T-helper 2 cell treated with Interferon-gamma antibody and Interleukin-4, amounts not matched to agents 100 ng/mL and 5 ng/mL, for 36 hours (primary cell): ENCODE data around the gene LRRC17. TPM values are rescaled to one million over a fixed set of nuclear protein-coding genes. Genes with fewer than 3 reads are reported as not detected.

Source experiments
- intact Hi-C: fragments of 100-400 bp; cut with micrococcal nuclease; formaldehyde crosslinking; loops from one replicate; pipeline ENCODE4 v1.15.1; 2023
- total RNA-seq: library from RNA; stranded (reverse); gene quantifications from 2 replicates; pipeline ENCODE4 v1.2.3, GENCODE V29; 2022

Gene LRRC17, protein sequence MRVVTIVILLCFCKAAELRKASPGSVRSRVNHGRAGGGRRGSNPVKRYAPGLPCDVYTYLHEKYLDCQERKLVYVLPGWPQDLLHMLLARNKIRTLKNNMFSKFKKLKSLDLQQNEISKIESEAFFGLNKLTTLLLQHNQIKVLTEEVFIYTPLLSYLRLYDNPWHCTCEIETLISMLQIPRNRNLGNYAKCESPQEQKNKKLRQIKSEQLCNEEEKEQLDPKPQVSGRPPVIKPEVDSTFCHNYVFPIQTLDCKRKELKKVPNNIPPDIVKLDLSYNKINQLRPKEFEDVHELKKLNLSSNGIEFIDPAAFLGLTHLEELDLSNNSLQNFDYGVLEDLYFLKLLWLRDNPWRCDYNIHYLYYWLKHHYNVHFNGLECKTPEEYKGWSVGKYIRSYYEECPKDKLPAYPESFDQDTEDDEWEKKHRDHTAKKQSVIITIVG
- 0.16 and 0.18 TPM in 2 replicates for total RNA-seq

DNA sequence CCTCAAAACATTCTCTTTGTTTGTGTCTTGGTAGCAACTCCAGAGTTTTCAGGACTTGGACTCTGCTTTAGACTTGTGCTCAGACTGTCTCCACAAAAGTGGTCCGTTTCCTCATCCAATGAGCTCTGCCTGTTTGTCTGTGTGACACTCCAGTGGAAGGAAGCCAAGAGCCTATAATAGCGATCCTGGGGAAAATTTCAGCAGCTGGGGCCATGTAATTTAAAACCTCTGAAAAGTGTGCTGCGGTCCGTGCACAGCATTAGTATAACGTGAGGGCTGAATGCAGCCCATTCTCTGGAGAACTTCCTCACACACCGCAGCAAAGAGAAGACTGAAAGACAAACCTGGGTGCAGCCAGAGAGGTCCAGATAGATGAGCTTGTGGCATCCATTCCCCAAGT, at the start of gene LRRC17:
LRRC17 (plus strand) TSS at position 259 of the 400 bp plus-strand sequence. CDS start 20,914 bp downstream, outside the sequence.
- intact Hi-C loops = no loop called here

GRCh38 chr7:102864958-102865357, 47.8 kb upstream of the LRRC17 start:
- intact Hi-C loops = no loop called here

GRCh38 chr7:102866535-102867215, 46.1 kb upstream of the LRRC17 start:
- intact Hi-C loops = no loop called here

DNA sequence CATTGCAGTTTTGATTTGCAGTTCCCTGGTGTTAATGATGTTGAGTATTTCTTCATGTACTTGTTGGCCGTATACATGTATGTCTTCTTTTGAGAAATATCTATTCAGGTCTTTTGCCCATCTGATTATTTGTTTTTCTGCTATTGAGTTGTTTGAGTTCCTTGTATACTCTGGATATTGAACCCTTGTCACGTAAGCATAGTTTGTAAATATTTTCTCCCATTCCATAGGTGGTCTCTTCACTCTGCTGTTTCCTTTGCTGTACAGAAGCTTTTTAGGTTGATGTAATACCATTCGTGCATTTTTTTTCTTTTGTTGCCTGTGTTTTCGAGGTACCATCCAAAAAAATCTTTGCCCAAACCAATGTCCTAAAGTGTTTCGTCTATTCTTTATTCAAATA, 43.6 kb upstream of the LRRC17 start:
- intact Hi-C loops = no loop called here

DNA sequence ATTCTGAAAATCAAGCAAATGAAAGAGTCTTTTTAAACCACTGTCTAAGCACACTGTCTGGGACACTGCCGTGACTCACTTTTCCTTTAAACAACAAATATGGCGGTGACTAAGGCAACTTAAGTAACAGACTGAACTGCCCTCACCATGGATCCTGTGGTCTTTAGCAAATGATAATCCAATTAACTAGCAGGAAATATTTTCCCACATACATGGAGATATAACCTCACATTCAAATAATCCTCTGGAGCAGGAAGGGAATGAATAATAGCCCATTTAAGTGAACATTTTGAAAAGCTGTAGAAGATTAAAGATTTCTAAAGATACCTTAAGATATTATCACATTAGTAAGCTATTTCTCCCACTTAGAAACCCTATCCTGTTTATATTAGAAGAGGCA, 40.3 kb upstream of the LRRC17 start:
- intact Hi-C loops = no loop called here

DNA sequence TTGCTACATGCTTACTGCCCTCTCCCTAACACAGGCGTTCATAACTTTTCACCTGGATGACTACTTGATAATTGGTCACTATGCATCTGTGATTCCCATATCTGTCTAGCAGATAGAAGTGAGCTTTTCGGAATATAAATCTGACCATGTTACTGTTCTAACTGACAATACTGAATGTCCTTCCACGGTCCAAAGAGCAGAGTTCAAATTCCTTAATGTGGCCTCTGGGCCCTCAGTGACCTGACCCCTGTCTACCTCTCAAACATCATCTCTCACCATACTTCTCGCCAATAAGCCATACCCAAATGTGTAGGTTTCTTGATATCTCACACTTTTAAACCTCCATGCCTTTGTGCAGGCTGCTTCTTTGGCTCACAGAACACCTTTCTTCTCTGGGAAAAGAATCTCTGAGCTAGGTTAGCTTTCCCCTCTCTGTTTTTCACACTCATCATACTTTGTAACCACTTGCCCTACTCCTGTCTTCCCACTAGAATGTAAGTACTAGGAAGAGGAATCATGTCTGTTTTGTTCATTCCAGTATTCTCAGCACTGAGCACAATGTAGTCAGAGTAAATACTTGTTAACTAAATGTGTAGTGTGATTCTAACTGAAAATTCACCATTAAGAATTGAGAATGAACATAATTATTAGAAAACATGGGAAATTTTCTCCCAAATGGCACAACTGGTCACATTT, 39.2 kb upstream of the LRRC17 start:
- intact Hi-C loops = no loop called here

DNA sequence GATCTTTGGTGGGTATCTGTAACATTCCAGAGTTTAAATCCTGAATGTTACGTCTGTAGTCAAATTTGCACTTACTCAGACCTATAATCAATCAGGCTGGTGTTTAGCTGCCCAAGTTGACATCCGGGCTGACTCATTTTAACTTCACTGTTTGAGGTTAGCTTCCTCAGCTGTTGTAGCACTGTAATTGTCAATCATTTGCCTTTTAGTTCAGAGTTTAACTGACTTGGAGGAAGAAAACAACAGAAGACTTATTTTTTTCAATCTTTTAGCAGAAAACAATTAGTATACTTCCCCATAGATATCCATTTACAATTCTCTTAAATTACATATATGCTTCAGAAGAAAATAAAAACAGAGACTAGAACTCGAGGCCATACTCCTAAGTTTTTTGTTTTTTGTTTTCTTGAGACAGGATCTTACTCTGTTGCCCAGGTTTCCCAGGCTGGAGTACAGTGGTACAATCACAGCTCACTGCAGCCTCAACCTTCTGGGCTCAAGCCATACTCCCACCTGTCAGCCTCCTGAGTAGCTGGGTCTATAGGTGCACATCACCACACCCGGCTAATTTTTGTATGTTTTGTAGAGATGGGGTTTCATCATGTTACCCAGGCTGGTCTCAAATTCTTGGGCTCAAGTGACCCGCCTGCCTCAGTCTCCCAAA, 38.5 kb upstream of the LRRC17 start:
- intact Hi-C loops = no loop called here

DNA sequence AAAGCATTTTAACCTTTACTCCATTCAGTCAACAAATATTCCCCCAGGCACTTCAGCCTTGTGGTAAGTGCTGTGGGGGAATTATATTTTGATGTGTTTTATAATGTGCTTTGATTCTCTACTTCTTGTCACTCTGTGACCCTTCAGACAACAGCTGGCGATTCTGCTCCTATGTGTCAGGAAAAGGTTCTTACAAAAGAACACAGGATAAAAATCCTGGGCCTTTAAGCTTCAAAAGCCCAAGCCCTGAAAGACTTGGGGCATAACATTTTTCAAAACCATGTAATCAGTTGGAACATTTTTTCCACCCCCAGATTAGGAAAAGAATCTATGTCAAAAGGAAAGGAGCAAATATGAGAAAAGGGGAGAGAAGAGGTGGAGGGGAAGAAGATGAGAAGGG, 37.8 kb upstream of the LRRC17 start:
- intact Hi-C loops = no loop called here

GRCh38 chr7:102875700-102876295, 37.0 kb upstream of the LRRC17 start:
- intact Hi-C loops = no loop called here

GRCh38 chr7:102883098-102883860, 29.5 kb upstream of the LRRC17 start:
- intact Hi-C loops = no loop called here

- intact Hi-C loops = no loop called here
These were observed 24.1 kb upstream of the LRRC17 start for GRCh38 chr7:102888561-102889233.

DNA sequence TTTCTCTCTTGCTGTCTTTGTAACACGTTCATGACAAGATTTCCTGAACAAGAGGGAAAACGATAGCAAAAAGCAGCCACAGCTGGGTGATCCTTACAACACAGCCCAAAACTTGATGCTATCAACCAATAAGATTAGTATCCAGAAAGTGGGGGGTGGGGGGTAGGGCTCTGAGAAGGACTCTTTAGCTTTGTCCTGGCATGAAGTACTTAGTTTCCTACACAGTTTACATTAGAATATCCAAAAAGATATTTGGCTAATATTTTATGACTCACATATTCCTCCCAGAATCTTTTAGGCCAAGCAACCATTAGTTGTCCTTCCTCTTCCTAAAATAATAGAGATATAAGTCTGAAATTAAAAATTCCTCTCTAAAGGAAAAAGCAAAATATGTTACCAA, 22.9 kb upstream of the LRRC17 start:
- intact Hi-C loops = no loop called here

DNA sequence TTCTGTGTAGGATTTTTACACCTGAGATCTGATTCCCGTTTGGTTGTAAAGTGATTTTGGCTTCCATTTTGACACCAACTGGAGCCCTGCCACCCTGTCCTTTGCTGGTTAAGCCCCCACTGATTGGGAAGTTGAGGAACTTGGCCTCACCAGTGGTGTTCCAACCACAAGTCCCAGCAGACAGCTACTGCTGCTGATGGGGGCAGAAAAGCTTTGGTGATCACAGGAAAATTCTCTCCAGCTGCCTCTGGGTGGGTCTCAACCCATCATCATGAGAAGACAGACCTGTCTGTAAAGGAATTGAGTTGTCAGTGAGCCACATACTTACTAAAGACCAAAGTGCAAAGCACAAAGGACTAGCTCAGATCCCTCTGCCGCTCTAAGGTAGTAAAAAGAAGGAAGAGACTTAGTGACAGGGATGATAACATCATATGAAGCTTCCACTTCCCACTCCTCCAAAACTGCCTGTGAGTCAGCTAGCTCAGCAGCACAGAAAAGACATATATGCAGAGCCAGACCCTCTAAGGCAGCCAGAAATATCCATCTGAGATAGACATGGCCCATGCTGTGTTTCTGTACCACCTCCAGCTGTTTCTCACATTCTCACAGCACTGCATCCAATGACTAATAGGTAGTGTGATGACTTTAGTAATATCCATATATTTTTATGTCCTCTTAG, 22.4 kb upstream of the LRRC17 start:
- intact Hi-C loops = no loop called here

- intact Hi-C loops = no loop called here
These were observed 21.7 kb upstream of the LRRC17 start for GRCh38 chr7:102890971-102891692.

GRCh38 chr7:102891693-102892261, 21.0 kb upstream of the LRRC17 start:
- intact Hi-C loops = no loop called here

GRCh38 chr7:102892631-102893278, 20.0 kb upstream of the LRRC17 start:
- intact Hi-C loops = no loop called here

DNA sequence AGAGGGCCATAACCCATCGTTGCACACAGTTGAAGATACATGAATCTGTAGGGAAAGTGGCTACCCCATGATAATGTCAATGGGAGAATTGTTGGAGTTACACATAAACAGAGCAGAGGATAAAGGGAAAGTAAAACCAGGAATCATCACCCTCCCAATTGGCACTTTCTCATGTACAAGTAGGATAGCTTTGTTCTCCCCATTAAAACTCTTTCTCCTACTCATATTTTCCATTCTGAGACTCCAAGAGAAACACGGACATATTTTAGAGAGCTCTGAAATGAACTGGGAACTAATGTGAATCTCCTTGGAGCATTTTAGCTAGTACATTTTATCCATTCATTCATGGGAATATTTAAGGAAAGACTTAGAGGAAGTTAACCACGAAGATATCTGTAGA, 17.2 kb upstream of the LRRC17 start:
- intact Hi-C loops = no loop called here

DNA sequence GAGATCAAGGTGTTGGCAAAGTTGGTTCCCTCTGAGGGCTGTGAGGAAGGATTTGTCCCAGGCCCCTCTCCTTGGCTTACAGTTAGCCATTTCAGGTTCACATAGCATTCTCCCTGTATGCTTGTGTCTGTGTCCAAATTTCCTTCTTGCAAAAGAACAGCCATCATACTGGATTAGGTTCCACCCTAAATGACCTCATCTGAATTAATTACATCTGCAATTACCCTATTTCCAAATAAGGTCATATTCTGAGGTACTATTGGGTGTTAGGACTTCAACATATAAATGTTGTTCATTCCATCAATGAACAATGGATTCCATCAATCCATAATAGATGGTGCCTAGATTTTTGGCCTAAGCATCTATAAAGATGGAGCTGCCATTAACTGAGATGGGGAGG, 16.2 kb upstream of the LRRC17 start:
- intact Hi-C loops = no loop called here
